Ectodermal cell (in vitro differentiated cells): ENCODE measurements around the gene CT47C1. TPM values are rescaled to one million over a fixed set of nuclear protein-coding genes. Genes with fewer than 3 reads are reported as not detected.
"Not testable (repeated sequence)": the region's sequence is repeated elsewhere in the genome, so short reads cannot be mapped to it uniquely, and the experiment has no call there.

ENCODE experiments used
- H3K27ac ChIP-seq: 2 replicates; pipeline ENCODE4 v1.7.0; 2013; ENCODE audit warnings: mild to moderate bottlenecking, low read depth, low read length; ENCODE audit not compliant: insufficient read depth, poor library complexity, severe bottlenecking
- H3K27me3 ChIP-seq: 2 replicates; pipeline ENCODE4 v1.7.0; 2013; ENCODE audit warnings: mild to moderate bottlenecking, low read length; ENCODE audit not compliant: insufficient read depth, control insufficient read depth, poor library complexity, severe bottlenecking
- H3K36me3 ChIP-seq: one replicate; pipeline ENCODE4 v1.7.0; 2013; ENCODE audit warnings: low read length; ENCODE audit not compliant: control insufficient read depth, insufficient read depth
- H3K4me1 ChIP-seq: one replicate; pipeline ENCODE4 v1.7.0; 2013; ENCODE audit warnings: low read length; ENCODE audit not compliant: control insufficient read depth, insufficient read depth
- H3K4me3 ChIP-seq: 2 replicates; pipeline ENCODE4 v1.7.0; 2013; ENCODE audit warnings: low read depth, low read length, control low read depth; ENCODE audit not compliant: insufficient read depth
- H3K9me3 ChIP-seq: 2 replicates; pipeline ENCODE4 v1.7.0; 2013; ENCODE audit warnings: mild to moderate bottlenecking, low read length, moderate library complexity; ENCODE audit not compliant: control insufficient read depth
- WGBS, 2 experiments: methylation state at CpG; one replicate each; pipeline ENCODE4 v1.1.7; 2013; ENCODE audit warnings: missing lambda C conversion rate in 2 of 2; 5-methylcytosine and 5-hydroxymethylcytosine counted together
- polyA plus RNA-seq, 4 experiments: library from polyadenylated mRNA; stranded (reverse); fragments of 50-300 nt; gene quantifications; one replicate each; pipeline ENCODE4 v1.2.3, GENCODE V29; 2013

Gene CT47C1
- polyA plus RNA-seq (2013, experiment 1 of 4): not detected
- polyA plus RNA-seq (2013, experiment 2 of 4): not detected
- not detected for polyA plus RNA-seq (2013, experiment 3 of 4)
- not detected for polyA plus RNA-seq (2013, experiment 4 of 4)

DNA sequence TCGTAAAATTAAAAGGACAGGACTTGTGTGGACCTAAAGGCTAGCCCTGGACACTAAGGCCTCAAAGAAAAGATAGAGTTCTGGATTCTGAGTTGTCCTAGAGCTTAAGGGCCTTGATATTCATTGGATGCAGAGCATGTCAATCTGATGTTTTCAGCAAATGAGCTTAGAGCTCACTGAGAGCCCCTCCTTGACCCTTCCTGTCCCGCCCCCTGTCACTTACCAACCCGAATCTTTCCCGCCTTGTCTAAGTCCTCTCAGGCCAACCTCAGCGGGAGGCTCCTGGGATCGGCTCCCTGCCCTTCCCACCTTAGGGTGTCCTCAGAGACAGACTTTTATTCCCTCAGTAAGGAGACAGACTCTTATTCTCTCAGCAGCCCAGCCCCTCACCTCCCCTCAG lies at the start of gene CT47C1:
CT47C1 (plus strand) TSS at position 250 of the 400 bp plus-strand sequence. CDS start 233 bp downstream, outside the sequence.
- Histone ChIP-seq H3K27me3 (no peaks in the 10 kb centered on the region), H3K36me3 (no peaks in the 10 kb centered on the region), H3K4me1 (no peaks in the 10 kb centered on the region), H3K27ac (no peak within 1 kb of the TSS), H3K4me3 (no peak within 1 kb of the TSS), H3K9me3 (no peaks in the 10 kb centered on the region)
- WGBS, 2 experiments: 93 to 96% methylated on average over 6 of the region's 6 CpGs

DNA sequence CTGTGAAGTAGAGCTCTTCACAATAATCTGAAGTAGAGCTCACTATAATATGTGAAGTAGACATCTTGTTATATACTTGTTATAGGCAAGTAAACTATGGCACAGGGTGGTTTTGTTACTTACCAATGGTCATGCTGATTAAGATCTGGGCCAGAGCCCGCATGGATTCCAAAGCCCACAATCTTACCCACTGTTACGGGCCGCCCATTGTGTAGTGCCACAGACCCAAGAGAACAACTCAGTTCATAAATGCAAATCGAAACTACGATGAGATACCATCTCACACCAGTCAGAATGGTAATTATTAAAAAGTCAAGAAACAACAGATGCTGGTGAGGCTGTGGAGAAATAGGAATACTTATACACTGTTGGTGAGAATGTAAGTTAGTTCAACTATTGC lies 46.9 kb upstream of the CT47C1 start:
- Histone ChIP-seq H3K27me3 (no peaks in the 10 kb centered on the region), H3K27ac (no peak overlapping the region), H3K4me1 (no peaks in the 10 kb centered on the region), H3K9me3 (no peaks in the 10 kb centered on the region), H3K4me3 (no peak overlapping the region), H3K36me3 (no peaks in the 10 kb centered on the region)
- WGBS, 2 experiments: 86 to 94% methylated on average over 3 to 4 of the region's 5 CpGs

DNA sequence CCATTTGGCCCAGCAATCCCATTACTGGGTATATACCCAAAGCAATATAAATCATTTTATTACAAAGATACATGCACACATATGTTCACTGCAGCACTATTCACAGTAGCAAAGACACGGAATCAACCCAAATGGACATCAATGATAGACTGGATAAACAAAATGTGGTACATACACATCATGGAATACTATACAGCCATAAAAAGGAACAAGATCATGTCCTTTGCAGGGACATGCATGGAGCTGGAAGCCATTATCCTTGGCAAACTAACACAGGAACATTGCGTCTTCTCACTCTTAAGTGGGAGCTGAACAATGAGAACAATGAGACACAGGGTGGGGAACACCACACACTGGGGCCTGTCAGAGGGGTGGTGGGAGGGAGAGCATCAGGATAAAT lies 46.4 kb upstream of the CT47C1 start:
- 88 to 92% methylated on average over 1 to 2 of the region's 2 CpGs for WGBS, 2 experiments
- H3K9me3 ChIP-seq, H3K4me3 ChIP-seq, H3K27me3 ChIP-seq, H3K4me1 ChIP-seq, H3K36me3 ChIP-seq, H3K27ac ChIP-seq: not testable (repeated sequence)

DNA sequence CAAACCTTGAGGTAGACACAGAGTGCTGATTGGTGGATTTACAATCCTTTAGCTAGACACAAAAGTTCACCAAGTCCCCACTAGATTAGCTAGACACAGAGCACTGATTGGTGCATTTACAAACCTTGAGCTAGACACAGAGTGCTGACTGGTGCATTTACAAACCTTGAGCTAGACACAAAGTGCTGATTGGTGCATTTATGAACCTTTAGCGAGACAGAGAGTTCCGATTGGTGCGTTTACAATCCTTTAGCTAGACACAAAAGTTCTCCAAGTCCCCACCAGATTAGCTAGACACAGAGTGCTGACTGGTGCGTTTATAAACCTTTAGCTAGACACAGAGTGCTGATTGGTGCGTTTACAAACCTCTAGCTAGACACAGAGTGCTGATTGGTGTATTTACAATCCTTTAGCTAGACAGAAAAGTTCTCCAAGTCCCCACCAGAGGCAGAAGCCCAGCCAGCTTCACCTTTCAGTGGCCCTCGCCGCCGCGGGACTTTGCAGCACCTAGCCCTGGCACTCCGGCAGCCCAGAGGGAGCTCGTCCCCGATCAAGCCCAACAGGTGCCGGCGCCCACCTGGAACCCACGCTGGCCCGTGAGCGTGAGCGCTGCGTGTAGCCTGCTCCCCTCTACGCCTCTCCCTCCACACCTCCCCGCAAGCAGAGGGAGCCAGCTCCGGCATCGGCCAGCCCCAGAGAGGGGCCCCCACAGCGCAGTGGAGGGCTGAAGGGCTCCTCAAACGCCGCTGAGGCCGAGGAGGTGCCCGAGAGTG lies 44.6 kb upstream of the CT47C1 start:
- not testable (repeated sequence) for H3K27me3 ChIP-seq, H3K27ac ChIP-seq, H3K4me3 ChIP-seq, H3K4me1 ChIP-seq, H3K9me3 ChIP-seq, H3K36me3 ChIP-seq
- WGBS, 2 experiments: 95 to 96% methylated on average over 26 to 28 of the region's 28 CpGs

GRCh38 chrX:119028733-119029330 lies 44.0 kb upstream of the CT47C1 start:
- Histone ChIP-seq H3K4me3 (no peak overlapping the region), H3K9me3 (no peaks in the 10 kb centered on the region), H3K27ac (no peak overlapping the region), H3K27me3 (no peaks in the 10 kb centered on the region), H3K4me1 (no peaks in the 10 kb centered on the region), H3K36me3 (no peaks in the 10 kb centered on the region)
- 75 to 100% methylated on average over 1 of the region's 1 CpG for WGBS, 2 experiments

GRCh38 chrX:119029656-119030055 lies 43.1 kb upstream of the CT47C1 start:
- H3K27ac ChIP-seq, H3K36me3 ChIP-seq, H3K27me3 ChIP-seq, H3K4me3 ChIP-seq, H3K9me3 ChIP-seq, H3K4me1 ChIP-seq: not testable (repeated sequence)
- WGBS, 2 experiments: 96 to 99% methylated on average over 9 of the region's 10 CpGs

GRCh38 chrX:119030990-119031389 lies 41.8 kb upstream of the CT47C1 start:
- Histone ChIP-seq H3K36me3 (no peaks in the 10 kb centered on the region), H3K4me3 (no peak overlapping the region), H3K27me3 (no peaks in the 10 kb centered on the region), H3K9me3 (no peaks in the 10 kb centered on the region), H3K27ac (no peak overlapping the region), H3K4me1 (no peaks in the 10 kb centered on the region)

DNA sequence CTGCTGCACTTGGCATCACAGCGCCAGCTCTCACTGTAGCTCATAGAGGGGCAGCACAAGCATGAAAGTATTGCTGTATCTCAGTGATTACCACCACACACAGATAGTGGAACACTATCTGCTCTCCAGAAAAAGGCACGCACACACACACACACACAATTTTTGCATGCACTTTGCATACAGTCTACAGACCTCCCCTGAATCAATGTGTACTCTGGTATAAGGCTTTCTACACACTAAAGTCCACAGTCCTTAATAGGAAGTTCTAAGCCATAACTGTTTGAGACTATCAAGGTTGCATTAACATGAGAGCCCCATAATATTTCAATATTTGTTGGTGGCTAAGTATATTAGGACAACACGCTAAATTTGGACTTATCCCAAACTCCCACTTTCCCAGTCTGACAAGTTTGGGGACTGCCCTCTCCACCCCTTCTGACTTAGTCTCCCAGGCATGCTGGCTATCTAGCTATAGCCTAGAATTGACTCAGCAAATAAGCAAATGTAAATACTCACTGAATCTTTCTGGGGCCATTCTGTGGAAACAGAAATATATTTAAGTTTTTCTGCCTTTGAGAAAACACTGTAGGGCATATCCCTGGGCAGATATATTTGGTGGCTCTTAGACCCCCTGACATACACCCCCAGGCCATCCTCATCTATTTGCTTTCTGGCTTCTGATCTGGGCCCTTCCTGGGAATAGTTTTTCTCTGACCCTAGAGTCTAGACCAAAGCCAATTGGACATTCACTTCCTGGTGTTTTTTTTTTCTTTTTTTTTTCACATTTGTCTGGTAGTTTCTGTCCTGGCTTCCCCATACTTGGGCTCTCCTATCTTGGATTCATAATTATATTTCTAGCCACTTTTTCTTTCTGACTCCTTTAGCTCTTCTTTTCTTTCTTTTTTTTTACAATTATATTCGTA lies 36.4 kb upstream of the CT47C1 start:
- H3K27me3 ChIP-seq: no peaks in the 10 kb centered on the region
- no peak overlapping the region for H3K4me3 ChIP-seq
- no peaks in the 10 kb centered on the region for H3K4me1 ChIP-seq
- no peaks in the 10 kb centered on the region for H3K36me3 ChIP-seq
- no peaks in the 10 kb centered on the region for H3K9me3 ChIP-seq
- 94 to 97% methylated on average over 3 of the region's 4 CpGs for whole genome bisulfite sequencing, 2 experiments
- no peak overlapping the region for H3K27ac ChIP-seq

DNA sequence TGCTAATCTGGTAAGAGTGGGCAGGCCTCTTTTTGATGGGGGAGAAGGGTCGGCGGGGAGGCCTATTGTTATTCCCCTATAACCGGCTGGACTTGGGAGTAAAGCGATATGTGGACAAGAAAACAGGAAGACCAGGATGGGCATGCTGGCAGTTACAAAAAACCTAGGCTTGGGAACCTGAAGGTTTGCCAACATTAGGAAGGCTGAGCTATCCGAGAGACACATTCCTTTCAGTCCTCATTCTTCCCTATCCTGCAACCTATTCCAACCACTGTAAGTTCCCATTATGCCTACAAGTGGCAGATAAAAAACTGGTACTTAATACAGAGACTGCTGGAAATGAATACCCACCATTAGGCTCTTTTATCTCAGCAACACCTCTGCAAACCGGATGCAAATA lies 32.4 kb upstream of the CT47C1 start:
- H3K27me3 ChIP-seq: no peaks in the 10 kb centered on the region
- H3K4me3 ChIP-seq: no peak overlapping the region
- WGBS, 2 experiments: 71 to 77% methylated on average over 6 of the region's 6 CpGs
- H3K9me3 ChIP-seq: no peaks in the 10 kb centered on the region
- no peak overlapping the region for H3K27ac ChIP-seq
- H3K36me3 ChIP-seq: no peaks in the 10 kb centered on the region
- H3K4me1 ChIP-seq: no peaks in the 10 kb centered on the region

- Histone ChIP-seq H3K27ac (no peak overlapping the region), H3K27me3 (no peaks in the 10 kb centered on the region), H3K36me3 (no peaks in the 10 kb centered on the region), H3K4me1 (no peaks in the 10 kb centered on the region), H3K9me3 (no peaks in the 10 kb centered on the region), H3K4me3 (no peak overlapping the region)
- WGBS, 2 experiments: 79 to 91% methylated on average over 1 to 3 of the region's 4 CpGs
Observed at GRCh38 chrX:119041175-119041574, 31.6 kb upstream of the CT47C1 start.
